ENCODE data around the gene COLEC12. TPM values are rescaled to one million over a fixed set of nuclear protein-coding genes. Genes with fewer than 3 reads are reported as not detected.

COLEC12 gene
- total RNA-seq, 2 donors from 2014 or later = 10.9 to 15.3 TPM

DNA sequence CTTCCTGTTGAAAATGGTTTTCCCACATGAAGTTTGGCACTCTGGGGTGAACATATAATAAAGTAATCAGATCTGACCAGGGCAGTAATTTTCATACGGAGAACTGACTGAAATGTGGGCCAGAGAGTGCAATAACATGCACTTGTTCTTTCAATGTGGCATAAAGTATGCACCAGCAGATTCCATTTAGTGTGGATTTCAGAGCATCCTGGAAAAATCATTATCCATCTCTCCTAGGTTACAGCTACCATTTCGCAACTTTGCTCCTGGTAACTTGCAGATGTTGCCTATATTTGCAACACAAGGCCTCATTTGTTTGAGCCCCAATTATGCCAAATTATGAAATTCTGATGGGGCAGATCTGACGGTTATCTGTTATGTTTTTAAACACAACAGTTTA, 55.4 kb downstream of the COLEC12 start:
- DNase-seq (ENCODE audit: low spot score) = no peak
- Histone ChIP-seq H3K9me3 (no peaks in the 10 kb centered on the region), H3K27ac (no peak overlapping the region), H3K27me3 (no peaks in the 10 kb centered on the region), H3K36me3 (no peaks in the 10 kb centered on the region), H3K4me1 (peaks cover 0 to 10% of the 10 kb centered on the region in 2 donors), H3K4me3 (no peak overlapping the region)
- TF ChIP-seq, protein P1, sequence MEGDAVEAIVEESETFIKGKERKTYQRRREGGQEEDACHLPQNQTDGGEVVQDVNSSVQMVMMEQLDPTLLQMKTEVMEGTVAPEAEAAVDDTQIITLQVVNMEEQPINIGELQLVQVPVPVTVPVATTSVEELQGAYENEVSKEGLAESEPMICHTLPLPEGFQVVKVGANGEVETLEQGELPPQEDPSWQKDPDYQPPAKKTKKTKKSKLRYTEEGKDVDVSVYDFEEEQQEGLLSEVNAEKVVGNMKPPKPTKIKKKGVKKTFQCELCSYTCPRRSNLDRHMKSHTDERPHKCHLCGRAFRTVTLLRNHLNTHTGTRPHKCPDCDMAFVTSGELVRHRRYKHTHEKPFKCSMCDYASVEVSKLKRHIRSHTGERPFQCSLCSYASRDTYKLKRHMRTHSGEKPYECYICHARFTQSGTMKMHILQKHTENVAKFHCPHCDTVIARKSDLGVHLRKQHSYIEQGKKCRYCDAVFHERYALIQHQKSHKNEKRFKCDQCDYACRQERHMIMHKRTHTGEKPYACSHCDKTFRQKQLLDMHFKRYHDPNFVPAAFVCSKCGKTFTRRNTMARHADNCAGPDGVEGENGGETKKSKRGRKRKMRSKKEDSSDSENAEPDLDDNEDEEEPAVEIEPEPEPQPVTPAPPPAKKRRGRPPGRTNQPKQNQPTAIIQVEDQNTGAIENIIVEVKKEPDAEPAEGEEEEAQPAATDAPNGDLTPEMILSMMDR (IDR thresholded peaks at IDR 0.05) = no peak

DNA sequence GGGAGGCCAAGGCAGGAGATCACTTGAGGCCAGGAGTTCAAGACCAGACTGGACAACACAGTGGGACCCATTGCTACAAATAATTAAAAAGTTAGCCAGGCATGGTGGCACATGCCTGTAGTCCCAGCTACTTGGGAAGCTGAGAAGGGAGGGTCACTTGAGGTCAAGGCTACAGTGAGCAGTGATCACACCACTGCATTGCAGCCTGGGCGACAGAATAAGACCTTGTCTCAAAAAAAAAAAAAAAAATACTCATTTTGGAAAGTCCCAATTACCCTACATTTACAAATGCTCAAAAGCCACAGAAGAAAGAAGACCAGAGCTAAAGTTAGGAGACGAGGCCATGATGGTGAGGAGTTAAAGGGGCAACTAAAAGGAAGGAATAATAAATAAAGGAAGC, 61.9 kb downstream of the COLEC12 start:
- no peak for DNase-seq (ENCODE audit: low spot score)

DNA sequence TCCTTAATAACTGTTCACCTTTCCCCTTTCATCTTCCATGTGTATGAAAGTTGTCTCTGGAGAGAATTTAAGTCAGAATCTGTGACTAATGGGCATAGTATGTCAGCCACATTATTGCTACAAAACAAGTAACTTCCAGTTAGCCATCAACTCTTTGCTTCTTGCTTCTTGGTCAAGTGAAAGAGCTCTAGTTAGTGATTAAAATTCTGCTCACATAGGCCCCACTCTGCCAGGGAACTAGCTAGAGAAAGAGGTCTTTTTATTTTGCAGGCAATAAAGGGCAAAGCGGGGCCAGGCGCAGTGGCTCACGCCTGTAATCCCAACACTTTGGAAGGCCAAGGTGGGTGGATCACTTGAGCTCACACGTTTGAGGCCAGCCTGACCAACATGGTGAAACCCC, 64.6 kb downstream of the COLEC12 start:
- TF ChIP-seq, protein P1 (IDR thresholded peaks at IDR 0.05) = no peak
- no peak for DNase-seq (ENCODE audit: low spot score)
- H3K36me3 ChIP-seq = no peaks in the 10 kb centered on the region

More for the DNA sequence above, 61.9 kb downstream of the COLEC12 start:
- Histone ChIP-seq H3K4me3 (no peak overlapping the region), H3K27me3 (no peaks in the 10 kb centered on the region), H3K4me1 (peaks cover 0 to 3% of the 10 kb centered on the region in 2 donors), H3K27ac (no peak overlapping the region), H3K9me3 (no peaks in the 10 kb centered on the region), H3K36me3 (no peaks in the 10 kb centered on the region)
- TF ChIP-seq, protein P1 (IDR thresholded peaks at IDR 0.05) = no peak

DNA sequence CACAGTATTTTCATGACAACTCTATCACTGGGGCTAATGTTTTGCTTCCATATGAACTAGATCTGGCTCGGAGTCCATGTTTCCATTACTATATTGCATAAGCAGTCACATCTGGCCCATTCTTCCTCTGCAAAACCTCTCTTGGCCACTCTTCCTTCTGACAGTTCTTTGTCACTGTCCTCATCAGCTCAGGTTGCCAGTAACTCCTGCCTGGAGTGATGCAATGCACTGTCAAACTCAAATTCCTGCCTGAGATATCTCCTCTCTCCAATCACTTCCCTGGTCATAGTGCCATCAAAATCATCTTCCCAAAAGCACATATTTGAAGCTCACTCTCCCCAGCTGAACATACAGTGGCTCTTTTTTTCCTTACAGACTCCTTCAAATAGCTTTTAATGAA, 66.1 kb downstream of the COLEC12 start:
- H3K9me3 ChIP-seq = no peaks in the 10 kb centered on the region
- H3K4me1 ChIP-seq = peaks cover 0 to 10% of the 10 kb centered on the region in 2 donors
- H3K27ac ChIP-seq = no peak overlapping the region
- H3K36me3 ChIP-seq = no peaks in the 10 kb centered on the region
- no peak for DNase-seq (ENCODE audit: low spot score)
- TF ChIP-seq, protein P1 (IDR thresholded peaks at IDR 0.05) = no peak
- H3K27me3 ChIP-seq = no peaks in the 10 kb centered on the region
- no peak overlapping the region for H3K4me3 ChIP-seq

More for the DNA sequence above, 64.6 kb downstream of the COLEC12 start:
- Histone ChIP-seq H3K4me3 (no peak overlapping the region), H3K9me3 (no peaks in the 10 kb centered on the region), H3K27me3 (no peaks in the 10 kb centered on the region), H3K27ac (no peak overlapping the region), H3K4me1 (peaks cover 0 to 10% of the 10 kb centered on the region in 2 donors)

DNA sequence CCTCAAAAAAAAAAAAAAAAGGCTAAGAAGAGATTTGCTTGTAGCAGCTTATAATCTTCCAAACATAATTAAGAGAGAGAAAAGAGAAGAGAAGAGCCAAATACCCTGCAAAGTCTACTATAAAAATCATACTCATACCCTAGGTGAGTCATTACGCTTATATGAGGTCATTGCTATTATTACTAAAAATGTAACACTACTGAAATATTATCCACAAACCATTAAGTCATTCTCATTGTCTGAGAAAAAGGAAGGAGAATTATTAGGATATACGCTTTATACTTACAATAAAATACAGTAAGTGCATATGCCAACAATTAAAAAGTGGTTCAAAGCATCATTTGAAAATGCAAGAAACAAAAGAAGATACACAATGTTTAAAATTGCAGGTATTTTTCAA, 66.5 kb downstream of the COLEC12 start:
- H3K36me3 ChIP-seq = no peaks in the 10 kb centered on the region
- TF ChIP-seq, protein P1 (IDR thresholded peaks at IDR 0.05) = no peak
- H3K4me1 ChIP-seq = peaks cover 0 to 10% of the 10 kb centered on the region in 2 donors

DNA sequence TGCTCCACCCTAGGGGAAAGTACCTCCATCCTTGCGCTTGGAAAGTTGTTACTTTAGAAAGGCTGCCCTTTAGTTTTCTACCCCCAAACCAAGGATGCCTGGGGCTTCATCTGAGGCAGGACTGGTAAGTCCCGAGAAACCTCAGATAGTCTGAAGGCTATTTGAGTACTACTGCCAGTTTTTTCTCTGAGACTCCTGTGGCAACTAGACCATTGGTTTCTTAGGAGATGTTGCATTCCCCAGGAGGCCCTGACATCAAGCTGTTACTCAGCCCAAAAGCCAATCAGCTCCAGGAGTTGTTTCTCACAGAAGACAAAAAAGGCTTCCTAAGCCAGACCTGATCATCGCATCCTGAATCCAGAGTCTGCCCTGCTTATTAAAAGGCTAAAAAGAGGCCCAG, 67.2 kb downstream of the COLEC12 start:
- peak overlapping the region; percentile 9 to 29 for H3K27ac ChIP-seq
- H3K9me3 ChIP-seq = no peaks in the 10 kb centered on the region
- no peak overlapping the region for H3K4me3 ChIP-seq
- TF ChIP-seq, protein P1 (IDR thresholded peaks at IDR 0.05) = no peak
- H3K27me3 ChIP-seq = no peaks in the 10 kb centered on the region
- H3K4me1 ChIP-seq = peaks cover 0 to 10% of the 10 kb centered on the region in 2 donors
- H3K36me3 ChIP-seq = no peaks in the 10 kb centered on the region
- DNase-seq (ENCODE audit: low spot score) = no peak

More for the DNA sequence above, 66.5 kb downstream of the COLEC12 start:
- Histone ChIP-seq H3K4me3 (no peak overlapping the region), H3K27ac (no peak overlapping the region), H3K27me3 (no peaks in the 10 kb centered on the region), H3K9me3 (no peaks in the 10 kb centered on the region)
- DNase-seq (ENCODE audit: low spot score) = no peak

Data from right atrium auricular region (tissue), 2 donors.